Germinal center (tissue), 1 donor: ENCODE measurements around the gene MCM9.
A peak's percentile ranks its signal among the peaks of the same experiment; 100 is the strongest.

ENCODE experiments used
- DNase-seq: peaks from one replicate; pipeline ENCODE4 v3.0.0; 2012; ENCODE audit warnings: mixed read lengths, low spot score

The MCM9 gene

DNA sequence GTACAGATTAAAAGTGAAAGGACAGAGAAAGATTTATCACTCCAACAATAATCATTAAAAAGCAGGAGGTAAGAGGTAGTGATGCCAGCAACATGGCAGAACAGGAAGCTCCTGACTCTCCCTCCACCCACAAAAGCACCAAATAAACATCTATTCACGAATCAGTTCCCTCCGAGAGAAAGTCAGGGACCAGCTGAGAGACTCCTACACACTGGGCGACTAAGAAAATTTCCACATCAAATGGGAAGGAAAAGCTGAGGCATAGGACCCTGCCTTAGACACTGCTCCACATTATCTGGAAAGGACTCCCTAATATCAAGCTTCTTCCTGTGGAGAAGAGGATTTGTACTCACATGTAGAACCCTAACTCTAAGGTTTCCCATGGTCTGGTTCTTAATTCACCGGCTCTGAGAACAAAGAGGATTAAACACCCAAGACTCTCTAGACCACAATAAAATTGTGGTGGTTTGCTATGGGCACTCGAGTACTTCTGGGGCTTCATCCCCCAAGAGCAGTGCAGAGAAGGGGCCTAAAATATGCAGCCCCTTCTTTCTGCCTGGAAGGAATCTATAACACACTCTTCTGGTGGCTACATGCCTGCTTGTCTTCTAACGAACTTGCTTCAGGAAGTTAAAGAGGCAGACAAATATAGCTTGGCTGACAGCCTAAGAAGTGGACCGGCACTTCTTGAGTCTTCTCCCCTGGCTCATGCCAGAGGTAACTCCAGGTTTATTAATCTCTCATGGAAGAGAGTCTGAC, 70.4 kb downstream of the MCM9 start:
- no peak for DNase-seq

- no peak for DNase-seq
These were observed 72.5 kb downstream of the MCM9 start for GRCh38 chr6:118862443-118862842.

- DNase-seq = no peak
These were observed 74.1 kb downstream of the MCM9 start for GRCh38 chr6:118860880-118861279.

GRCh38 chr6:118860363-118860762, 74.6 kb downstream of the MCM9 start:
- DNase-seq = no peak

GRCh38 chr6:118859517-118860064, 75.4 kb downstream of the MCM9 start:
- DNase-seq = no peak

DNA sequence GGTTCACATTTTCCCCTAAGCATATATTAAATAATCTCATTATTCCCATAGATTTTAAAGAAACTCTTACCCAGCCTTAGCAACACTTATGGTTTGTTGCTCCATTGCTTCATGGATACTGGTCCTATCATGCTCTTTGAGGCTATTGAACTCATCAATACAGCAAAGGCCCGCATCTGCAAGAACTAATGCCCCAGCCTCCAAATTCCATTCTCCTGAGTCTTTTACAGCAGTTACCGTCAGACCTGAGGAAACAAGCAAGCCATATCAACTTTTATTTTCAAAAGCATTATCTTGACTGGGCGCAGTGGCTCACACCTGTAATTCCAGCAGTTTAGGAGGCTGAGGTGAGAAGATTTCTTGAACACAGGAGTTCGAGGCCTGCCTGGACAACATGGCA, 78.7 kb downstream of the MCM9 start:
- no peak for DNase-seq

DNA sequence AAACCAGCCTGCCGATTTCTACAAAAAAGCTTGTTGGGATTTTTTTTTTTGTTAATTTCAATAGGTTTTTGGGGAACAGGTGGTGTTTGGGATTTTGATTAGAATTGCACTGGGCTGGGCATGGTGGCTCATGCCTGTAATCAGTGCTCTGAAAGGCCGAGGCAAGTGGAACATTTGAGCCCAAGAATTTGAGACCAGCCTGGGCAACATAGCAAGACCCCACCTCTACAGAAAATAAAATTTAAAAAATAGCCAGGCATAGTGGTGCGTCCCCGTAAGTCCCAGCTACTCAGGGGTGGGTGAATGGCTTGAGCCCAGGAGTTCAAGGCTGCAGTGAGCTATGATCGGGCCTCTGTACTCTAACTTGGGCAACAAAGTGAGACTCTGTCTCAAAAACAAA, 81.6 kb downstream of the MCM9 start:
- DNase-seq = no peak

GRCh38 chr6:118844915-118845314, 90.0 kb downstream of the MCM9 start:
- peak; percentile 22 for DNase-seq

- DNase-seq = no peak
These were observed 91.1 kb downstream of the MCM9 start for GRCh38 chr6:118843685-118844390.

- DNase-seq = no peak
These were observed 104.3 kb downstream of the MCM9 start for GRCh38 chr6:118830691-118831090.

- no peak for DNase-seq
These were observed 105.0 kb downstream of the MCM9 start for GRCh38 chr6:118829817-118830478.

DNA sequence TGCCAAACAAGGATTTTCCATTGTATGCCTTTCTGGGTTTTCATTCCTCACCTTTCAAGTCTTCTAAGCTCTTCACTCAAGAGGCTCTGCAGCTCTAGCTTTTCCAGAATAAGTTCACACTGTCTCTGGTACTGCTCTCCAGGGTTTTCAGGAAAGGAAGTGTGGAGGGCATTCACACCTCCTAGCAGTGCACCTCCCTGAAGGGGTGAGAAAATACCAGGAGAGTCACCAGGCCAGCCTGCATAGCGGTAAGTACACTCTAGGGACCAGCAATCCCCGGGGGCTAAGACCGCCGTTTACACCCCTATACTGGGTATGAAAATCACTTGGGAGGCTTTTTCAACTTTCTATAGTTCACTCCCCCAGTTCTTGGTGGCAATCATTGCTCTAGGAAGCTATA, 108.9 kb downstream of the MCM9 start:
- no peak for DNase-seq

DNA sequence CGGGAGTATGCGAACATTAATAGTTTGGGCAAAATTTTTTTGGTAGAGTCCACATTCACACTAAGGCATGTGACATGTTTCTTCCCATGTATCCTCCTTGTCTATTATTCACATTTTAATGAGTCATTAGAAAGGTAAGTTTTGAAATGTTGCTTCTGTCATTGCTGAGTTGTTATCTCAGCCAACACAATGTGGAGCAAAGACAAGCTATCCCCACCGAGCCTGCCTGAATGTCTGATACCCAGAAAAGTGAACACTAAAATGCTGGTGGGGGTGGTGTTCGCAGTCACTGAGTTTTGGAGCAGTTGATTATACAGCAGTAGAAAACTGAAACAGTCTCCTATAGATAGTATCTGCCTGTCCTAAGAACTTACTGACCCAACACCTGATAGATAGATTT, 109.3 kb downstream of the MCM9 start:
- no peak for DNase-seq

- DNase-seq = no peak
These were observed 119.5 kb downstream of the MCM9 start for GRCh38 chr6:118815495-118815894.

GRCh38 chr6:118813775-118814174, 121.2 kb downstream of the MCM9 start:
- DNase-seq = no peak

GRCh38 chr6:118812970-118813369, 122.0 kb downstream of the MCM9 start:
- DNase-seq = no peak

DNA sequence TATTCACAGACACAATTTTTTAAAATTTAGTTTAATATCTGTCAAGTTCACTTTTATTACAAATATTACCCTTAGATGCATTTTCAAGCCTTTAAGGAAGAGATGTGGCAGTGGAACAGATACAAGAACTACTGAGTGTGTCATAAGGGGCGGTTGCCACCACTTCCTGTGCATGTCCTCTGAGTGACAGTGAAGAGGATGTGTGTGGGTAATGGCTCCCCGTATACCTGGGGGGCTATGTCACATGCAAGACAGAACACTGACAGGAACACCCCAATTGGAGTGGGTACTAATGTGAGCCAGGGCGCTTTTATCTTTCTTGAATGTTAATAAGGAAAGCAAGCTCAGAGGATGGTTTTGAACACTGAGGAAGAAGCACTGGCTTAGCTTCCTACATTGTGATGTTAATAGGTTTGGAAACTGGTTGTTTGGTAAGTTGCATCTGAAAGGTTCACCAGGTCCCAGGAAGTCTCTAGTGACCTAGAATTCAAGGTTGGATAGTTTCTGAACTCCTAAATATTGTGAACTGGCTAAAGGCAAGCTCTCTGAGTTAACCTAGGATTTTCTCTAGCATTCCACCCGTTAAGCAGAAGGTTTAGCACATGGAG, 124.4 kb downstream of the MCM9 start:
- peak; percentile 31 for DNase-seq

- DNase-seq = peak; percentile 18
These were observed 125.9 kb downstream of the MCM9 start for GRCh38 chr6:118808793-118809638.

DNA sequence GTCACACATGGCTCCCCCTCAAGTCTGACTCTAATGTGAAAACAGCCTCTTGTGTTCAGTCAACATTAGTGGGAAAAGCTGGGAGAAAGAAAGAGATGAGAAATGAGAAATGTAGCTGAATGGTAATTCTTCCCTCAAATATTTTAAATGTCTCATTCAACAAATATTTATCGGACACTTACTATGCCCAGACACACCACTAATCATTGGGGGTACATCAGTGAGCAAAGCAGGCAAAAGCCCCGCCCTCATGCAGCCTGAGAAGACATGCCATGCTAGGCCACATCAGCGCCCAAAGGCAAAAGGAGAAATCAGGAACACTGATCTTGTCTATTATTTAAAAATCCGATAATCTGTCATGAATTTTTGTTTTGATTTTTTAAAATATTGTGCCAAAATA, 130.9 kb downstream of the MCM9 start:
- DNase-seq = no peak

DNA sequence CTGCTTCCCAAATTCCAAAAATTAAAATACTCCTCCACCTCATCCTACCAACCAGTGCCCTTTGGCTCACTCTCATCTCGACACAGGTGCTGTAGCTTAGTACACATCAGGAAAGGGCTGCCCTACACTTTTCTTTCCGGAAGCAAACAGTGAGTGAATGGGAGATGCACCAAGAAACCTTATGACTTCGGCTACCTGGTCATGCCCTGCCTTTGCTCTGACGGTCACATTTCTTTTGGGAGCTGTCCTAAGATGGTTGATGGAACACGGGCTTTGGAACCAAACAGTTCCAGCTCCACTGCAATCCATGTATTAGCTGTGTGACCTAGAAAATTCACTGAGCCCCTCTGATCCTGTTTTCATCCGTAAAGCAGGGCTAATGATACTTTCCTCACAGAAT, 133.7 kb downstream of the MCM9 start:
- DNase-seq = no peak

GRCh38 chr6:118800394-118801071, 134.4 kb downstream of the MCM9 start:
- DNase-seq = peak; percentile 81
